ENCODE data around the gene KMT2D.

The KMT2D gene

GRCh38 chr12:49060237-49061156 lies at the start of gene KMT2D:
Gene KMT2D, minus strand, starts transcription at chr12:49060794. Its CDS starts 5,470 bp downstream, at chr12:49055324.
- peak; percentile 98 for DNase-seq

DNA sequence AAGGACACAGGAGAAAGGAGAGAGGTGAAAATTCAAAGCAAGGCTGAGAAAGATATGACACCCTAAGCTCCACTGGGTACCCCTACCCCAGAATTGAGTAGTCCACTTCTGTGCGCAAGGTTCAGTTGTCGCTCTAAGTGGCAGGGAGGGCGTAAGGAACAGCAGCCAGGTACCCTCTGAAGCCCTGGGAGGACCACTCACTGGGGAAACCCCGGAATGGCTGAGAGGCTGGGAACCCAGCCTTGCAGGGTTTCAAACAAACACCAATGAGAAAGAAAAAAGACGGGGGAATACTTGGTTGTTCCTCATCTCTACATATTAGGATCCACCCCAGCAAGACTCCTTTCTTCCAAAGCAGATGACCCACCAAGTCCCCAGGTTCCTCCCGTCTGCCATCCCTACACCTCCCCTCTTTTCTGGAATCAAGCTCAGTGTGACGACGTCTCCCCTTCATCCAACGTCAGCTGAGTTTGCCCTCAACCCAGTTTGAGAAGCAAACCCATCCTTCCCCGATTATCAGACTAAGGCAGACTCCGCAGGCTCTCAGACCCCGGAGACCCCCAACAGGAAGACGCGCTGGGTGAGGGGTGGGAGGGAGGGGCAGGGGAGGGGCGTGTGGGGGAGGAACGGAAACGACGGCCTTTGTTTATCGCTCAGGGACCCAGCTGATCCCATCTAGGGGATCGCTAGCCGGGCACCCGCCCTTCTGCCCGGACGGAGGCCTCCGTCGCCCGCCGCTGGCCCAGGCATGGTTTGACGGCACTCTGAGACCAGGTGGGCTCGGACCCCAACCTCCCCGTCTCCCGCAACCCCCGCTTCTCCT lies 49.3 kb upstream of the KMT2D start:
- DNase-seq = no peak

- peak; percentile 78 for DNase-seq
Observed at GRCh38 chr12:49108958-49109404, 48.4 kb upstream of the KMT2D start.

DNA sequence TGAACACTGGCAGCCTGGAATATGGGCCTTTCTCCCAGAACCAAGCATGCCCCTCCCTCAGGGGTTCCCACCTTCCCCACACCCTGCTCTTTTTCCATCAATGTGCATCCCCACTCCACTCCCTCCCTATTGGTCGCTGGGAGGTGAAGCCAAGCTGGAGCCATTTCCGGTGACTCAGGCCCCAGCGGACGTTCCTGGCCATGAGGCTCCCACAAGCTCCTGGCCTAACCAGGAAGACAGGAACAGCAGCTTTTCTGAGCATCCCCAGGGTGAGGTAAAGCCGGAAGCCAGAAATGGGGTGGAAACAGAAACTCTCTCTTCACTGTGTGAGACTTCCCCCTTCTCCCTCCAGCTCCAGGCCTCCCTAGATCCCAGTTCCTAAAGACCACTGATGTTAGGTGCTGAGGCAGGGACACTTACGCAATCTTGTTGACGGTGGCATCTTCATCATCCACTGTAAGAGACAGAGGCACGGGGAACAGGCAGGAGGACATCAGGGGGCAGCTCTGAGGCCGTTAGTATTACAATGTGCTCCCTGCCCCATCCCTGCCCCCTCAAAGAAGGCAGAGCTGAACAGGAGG lies 45.0 kb upstream of the KMT2D start:
- DNase-seq = no peak

DNA sequence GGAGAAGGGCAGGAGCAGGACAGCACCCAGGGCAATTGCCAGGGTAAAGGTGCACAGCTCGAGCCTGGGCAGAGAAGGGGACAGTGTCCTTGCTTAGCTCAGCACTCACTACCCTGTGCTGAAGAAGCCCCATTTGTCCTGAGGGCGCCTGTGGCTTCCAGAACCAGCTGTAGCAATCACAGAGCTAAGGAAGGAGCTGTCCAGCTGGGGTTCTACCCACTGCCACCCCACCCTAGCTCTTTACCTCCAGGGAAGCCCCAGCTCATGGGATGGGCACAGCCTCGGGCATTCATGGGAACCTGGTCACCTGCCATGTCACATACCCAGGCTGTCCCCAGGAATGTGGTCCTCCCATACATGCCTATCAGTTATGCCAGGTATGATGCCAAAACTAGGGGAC lies 44.2 kb upstream of the KMT2D start:
- no peak for DNase-seq

GRCh38 chr12:49100380-49100779 lies 39.8 kb upstream of the KMT2D start:
- no peak for DNase-seq

DNA sequence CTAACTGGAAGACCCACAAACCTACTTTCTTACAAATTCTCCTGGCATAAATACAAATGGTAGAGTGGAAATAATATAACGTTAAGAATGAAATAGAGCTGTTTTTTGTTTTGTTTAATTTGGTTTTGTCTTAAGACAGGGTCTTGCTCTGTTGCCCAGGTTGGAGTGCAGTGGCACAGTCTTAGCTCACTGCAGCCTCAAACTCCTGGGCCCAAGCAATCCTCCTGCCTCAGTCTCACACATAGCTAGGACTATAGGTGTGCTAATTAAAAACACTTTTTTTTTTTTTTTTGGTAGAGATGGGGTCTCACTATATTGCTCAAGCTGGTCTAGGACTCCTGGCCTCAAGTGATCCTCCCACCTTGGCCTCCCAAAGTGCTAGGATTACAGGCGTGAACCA lies 38.1 kb upstream of the KMT2D start:
- no peak for DNase-seq

GRCh38 chr12:49098035-49098451 lies 37.4 kb upstream of the KMT2D start:
- no peak for DNase-seq

DNA sequence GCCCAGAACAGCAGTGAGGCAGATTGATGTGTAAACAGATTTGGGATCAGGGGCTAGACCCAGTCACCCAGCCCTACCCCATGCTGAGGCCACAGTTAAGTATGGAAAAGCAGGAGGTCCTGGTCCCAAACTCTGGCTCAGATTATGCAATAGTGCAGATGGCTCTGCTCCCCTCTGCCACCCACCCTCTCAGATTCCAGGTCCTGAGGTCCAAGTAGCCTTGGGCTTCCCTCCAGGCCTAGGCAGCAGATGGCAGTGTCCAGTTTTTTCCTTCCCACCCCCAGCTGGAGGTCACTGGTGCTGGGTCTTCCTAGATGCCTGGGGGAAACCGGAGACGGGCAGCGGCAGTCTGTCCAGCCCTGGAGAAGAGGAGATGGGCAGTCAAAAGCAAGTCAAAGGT lies 36.8 kb upstream of the KMT2D start:
- DNase-seq = no peak

DNA sequence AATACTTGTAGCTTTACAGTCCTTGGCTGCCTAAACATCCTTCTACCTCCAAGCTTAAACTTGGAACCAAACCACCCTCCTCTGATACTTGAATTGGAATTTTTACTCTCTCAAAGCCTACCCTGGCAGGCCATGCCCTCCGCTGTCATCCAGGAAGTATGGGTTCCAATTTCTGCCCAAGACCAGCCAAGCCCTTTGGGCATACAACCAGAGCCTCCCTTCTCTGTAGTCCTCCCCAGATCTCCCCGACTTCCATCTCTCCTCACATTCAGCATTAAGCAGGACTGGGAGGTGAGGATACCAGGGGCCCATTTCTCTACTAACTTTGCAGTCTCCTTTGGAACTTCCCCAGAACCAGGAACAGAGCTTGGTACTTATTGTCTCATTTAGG lies 34.4 kb upstream of the KMT2D start:
- no peak for DNase-seq

GRCh38 chr12:49094160-49094974 lies 33.8 kb upstream of the KMT2D start, which contains the start of gene DHH:
Gene DHH, minus strand, starts transcription at chr12:49094801. Its CDS starts 289 bp downstream, at chr12:49094512.
- DNase-seq = no peak

GRCh38 chr12:49093792-49094159 lies 33.2 kb upstream of the KMT2D start:
- DNase-seq = no peak

- no peak for DNase-seq
Observed at GRCh38 chr12:49092816-49093406, 32.3 kb upstream of the KMT2D start.

- DNase-seq = peak; percentile 90
Observed at GRCh38 chr12:49092086-49092815, 31.7 kb upstream of the KMT2D start.

DNA sequence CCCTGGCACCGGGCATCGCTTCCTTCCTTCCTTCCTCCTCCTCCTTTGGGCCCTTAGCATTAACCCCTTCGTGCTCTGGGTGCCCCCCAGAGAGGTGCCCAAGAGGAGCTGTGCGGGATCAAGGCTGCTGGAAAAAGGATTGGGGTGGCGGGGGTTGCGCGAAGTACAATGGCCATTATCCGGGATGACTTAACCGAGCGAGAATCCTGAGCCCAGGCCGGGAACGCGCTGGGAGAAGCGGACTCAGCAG lies 31.2 kb upstream of the KMT2D start:
- DNase-seq = no peak

DNA sequence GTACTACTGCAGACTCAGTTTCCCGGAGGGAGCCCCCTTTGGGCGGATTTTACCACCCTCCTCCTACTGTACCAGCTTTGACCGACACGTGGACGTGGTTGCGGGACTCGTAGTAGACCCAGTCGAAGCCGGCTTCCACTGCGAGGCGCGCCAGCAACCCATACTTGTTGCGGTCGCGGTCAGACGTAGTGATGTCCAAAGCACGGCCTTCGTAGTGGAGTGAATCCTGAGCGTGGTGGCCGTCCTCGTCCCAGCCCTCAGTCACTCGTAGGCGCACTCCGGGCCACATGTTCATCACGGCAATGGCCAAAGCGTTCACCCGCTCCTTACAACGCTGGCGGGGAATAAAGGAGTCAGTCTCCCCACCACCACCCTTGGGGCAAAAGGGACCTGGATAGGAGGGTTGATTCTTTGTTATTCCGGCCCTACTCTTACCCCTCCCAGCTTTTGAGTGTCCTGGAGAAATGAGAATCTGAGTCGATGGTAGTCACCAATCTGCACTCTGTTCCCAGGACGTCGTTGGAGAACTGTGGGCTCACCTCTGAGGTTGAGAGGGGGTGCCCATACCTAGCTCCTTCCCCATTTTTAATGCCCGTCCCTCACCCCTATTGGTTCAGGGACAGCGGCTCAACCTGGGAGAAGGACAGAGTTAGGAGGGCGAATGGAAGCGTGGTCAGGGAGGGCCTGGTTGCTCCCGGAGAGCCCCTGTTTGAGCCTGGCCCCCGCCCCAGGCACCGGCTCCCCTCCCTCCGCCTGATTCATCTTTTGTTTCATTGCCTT lies 30.7 kb upstream of the KMT2D start:
- DNase-seq = no peak

- no peak for DNase-seq
Observed at GRCh38 chr12:49089821-49090773, 29.5 kb upstream of the KMT2D start.

DNA sequence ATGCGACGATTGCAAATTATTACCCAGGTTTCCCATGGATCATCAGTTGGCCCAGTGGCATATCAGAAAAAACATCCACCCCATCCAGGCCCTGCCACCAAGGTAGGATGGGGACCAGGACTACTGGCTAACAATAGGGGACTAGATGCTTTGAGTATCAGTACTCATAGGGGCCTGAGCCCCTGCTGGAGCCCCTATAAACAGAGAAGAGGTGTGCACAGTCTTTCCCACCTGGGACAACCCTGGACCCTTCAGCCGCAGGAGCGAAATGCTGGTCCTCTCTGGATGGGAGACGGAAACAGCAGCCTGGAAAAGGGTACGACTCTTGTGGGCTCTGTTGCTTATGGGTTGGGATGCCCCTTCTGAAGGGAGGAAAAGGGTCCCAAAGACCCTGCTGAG lies 28.3 kb upstream of the KMT2D start:
- DNase-seq = no peak

- DNase-seq = peak; percentile 98
Observed at GRCh38 chr12:49088150-49088931, 27.7 kb upstream of the KMT2D start.

All from NCI-H226 (cell line).